Articular chondrocyte of knee joint (primary cell): Measurements from ENCODE around the gene PSMC6. TPM values are rescaled to one million over a fixed set of nuclear protein-coding genes. Genes with fewer than 3 reads are reported as not detected.

Source experiments
- total RNA-seq: library from RNA; depleted of rRNA; stranded (reverse); fragments of >200 nt; gene quantifications from 2 replicates; pipeline ENCODE4 v1.2.3, GENCODE V29; 2012

The PSMC6 gene
- 105 and 126 TPM in 2 replicates for total RNA-seq

GRCh38 chr14:52706724-52707706 is at the start of gene PSMC6:
PSMC6 (plus strand) TSS chr14:52707200; CDS start chr14:52707220, 20 bp downstream.

GRCh38 chr14:52695481-52696091 is 11.4 kb upstream of the PSMC6 start, which contains the start of gene ERO1A:
ERO1A (minus strand) TSS chr14:52695558; CDS start chr14:52695481, 77 bp downstream.

GRCh38 chr14:52729925-52730708 is 23.1 kb downstream of the PSMC6 start, which contains the start of gene STYX:
STYX (plus strand) TSS chr14:52730166; CDS start chr14:52730475, 309 bp downstream.

Other genes starting within 250 kb of the PSMC6 start
- 6.9 and 9.0 TPM in 2 replicates for gene TXNDC16, start 154.7 kb upstream of the PSMC6 start, total RNA-seq
- 0.26 and 0.97 TPM in 2 replicates for gene GPR137C, start 154.4 kb upstream of the PSMC6 start, total RNA-seq
- 83.4 and 84.5 TPM in 2 replicates for gene ERO1A, start 11.6 kb upstream of the PSMC6 start, total RNA-seq
- 35.7 and 36.7 TPM in 2 replicates for gene STYX, start 23.0 kb downstream of the PSMC6 start, total RNA-seq
- gene GNPNAT1, start 84.4 kb downstream of the PSMC6 start, total RNA-seq, result 45.6 and 53.9 TPM in 2 replicates
- 198 and 223 TPM in 2 replicates for gene FERMT2, start 243.8 kb downstream of the PSMC6 start, total RNA-seq